Smooth muscle cell of the umbilical artery (primary cell): ENCODE results near the gene PRTG. TPM values are rescaled to one million over a fixed set of nuclear protein-coding genes. Genes with fewer than 3 reads are reported as not detected.

Source experiments
- total RNA-seq: library from RNA; depleted of rRNA; stranded (reverse); fragments of >200 nt; gene quantifications from 2 replicates; pipeline ENCODE4 v1.2.3, GENCODE V29; 2014

Gene PRTG, protein sequence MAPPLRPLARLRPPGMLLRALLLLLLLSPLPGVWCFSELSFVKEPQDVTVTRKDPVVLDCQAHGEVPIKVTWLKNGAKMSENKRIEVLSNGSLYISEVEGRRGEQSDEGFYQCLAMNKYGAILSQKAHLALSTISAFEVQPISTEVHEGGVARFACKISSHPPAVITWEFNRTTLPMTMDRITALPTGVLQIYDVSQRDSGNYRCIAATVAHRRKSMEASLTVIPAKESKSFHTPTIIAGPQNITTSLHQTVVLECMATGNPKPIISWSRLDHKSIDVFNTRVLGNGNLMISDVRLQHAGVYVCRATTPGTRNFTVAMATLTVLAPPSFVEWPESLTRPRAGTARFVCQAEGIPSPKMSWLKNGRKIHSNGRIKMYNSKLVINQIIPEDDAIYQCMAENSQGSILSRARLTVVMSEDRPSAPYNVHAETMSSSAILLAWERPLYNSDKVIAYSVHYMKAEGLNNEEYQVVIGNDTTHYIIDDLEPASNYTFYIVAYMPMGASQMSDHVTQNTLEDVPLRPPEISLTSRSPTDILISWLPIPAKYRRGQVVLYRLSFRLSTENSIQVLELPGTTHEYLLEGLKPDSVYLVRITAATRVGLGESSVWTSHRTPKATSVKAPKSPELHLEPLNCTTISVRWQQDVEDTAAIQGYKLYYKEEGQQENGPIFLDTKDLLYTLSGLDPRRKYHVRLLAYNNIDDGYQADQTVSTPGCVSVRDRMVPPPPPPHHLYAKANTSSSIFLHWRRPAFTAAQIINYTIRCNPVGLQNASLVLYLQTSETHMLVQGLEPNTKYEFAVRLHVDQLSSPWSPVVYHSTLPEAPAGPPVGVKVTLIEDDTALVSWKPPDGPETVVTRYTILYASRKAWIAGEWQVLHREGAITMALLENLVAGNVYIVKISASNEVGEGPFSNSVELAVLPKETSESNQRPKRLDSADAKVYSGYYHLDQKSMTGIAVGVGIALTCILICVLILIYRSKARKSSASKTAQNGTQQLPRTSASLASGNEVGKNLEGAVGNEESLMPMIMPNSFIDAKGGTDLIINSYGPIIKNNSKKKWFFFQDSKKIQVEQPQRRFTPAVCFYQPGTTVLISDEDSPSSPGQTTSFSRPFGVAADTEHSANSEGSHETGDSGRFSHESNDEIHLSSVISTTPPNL
- total RNA-seq: 1.2 and 1.3 TPM in 2 replicates

GRCh38 chr15:55742927-55743728 lies at the start of gene PRTG:
TSS of gene PRTG (minus strand) at chr15:55743152. CDS start at chr15:55742931, 221 bp downstream.

GRCh38 chr15:55588070-55588814 lies 154.7 kb downstream of the PRTG start, which contains the start of gene PYGO1:
TSS of gene PYGO1 (minus strand) at chr15:55588345. CDS start at chr15:55587883, 462 bp downstream.

Other genes starting within 250 kb of the PRTG start
- 0.83 and 2.7 TPM in 2 replicates for gene DNAAF4, start 234.9 kb downstream of the PRTG start, total RNA-seq
- gene PYGO1, start 154.8 kb downstream of the PRTG start, total RNA-seq: 10.1 and 10.4 TPM in 2 replicates